Left renal cortex interstitium (tissue), 4 donors: ENCODE results near the gene LPAR6. TPM values are rescaled to one million over a fixed set of nuclear protein-coding genes. Genes with fewer than 3 reads are reported as not detected.
A peak's percentile ranks its signal among the peaks of the same experiment; 100 is the strongest.
"Not testable (repeated sequence)": the region's sequence is repeated elsewhere in the genome, so short reads cannot be mapped to it uniquely, and the experiment has no call there.

Experiments used
- DNase-seq, 4 donors: peaks; one replicate each; pipeline ENCODE4 v3.0.0-alpha.2; 2013; ENCODE audit warnings: low read depth in 4 of 4, low spot score in 2 of 4, missing footprints in 1 of 4
- polyA plus RNA-seq, 4 donors: library from polyadenylated mRNA; unstranded; fragments of 120-200 nt; gene quantifications; one replicate each; pipeline ENCODE4 v1.2.1, GENCODE V29; 2013; ENCODE audit not compliant: insufficient read length in 4 of 4

Gene LPAR6, protein sequence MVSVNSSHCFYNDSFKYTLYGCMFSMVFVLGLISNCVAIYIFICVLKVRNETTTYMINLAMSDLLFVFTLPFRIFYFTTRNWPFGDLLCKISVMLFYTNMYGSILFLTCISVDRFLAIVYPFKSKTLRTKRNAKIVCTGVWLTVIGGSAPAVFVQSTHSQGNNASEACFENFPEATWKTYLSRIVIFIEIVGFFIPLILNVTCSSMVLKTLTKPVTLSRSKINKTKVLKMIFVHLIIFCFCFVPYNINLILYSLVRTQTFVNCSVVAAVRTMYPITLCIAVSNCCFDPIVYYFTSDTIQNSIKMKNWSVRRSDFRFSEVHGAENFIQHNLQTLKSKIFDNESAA
- 10 to 100 TPM; 31.3 to 56.8 (median 39.0) TPM for polyA plus RNA-seq

GRCh38 chr13:48412881-48413351 is at the start of gene LPAR6:
Gene LPAR6, minus strand, starts transcription at chr13:48413113. Its CDS starts 690 bp downstream, at chr13:48412423.
- peak in 1 of 4 donors; percentile 64 for DNase-seq

DNA sequence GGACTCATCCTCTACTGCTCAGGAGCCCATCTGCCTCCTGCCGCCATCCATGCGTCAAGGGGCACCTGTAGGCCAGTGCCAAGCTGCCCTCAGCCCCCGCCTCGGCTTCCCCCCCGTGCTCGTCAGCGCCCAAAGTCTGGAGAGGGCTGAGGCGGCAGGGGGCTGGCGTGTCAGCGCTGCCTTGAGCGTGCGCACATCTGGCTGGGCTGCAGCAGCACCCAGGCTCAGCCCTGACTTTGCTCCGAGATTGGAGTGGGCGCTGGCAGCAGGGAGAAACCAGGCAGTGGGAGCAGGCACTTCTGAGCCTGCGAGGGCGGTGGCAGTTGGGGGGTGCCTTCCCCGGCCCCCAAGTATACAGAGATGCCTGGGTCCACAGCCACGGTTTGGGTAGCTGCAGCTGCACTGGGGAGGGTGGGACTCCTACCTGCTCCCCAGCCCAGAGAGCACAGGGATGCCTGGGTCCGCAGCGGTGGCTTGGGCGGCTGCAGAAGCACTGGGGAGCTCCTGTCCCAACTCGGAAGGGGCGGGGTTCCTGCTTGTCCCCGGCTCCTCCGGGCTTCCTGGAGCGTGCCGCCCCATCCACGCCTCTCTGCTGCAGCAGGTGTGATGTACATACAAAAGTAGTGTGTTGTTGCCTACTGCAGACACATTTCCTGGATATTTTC is 44.8 kb upstream of the LPAR6 start:
- DNase-seq = no peak

DNA sequence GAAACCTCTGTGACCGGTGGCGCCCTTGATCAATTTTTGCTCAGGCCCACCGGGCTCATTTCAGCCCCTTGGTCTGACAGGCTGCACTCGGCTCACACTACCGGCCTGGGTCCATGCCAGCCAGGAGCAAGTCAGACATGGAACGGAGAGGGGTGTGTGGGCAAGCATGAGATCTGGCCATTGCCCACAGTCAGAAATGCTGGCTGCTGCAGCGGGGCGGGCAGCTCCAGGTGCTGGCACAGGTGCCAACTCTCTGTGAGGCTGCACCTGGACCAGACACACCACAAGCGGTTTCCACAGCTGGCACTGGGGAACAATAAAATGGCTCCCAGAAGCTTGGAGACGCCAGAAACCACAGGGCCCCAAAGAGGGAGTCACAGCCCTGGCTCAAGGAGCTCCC is 43.6 kb upstream of the LPAR6 start:
- no peak for DNase-seq

GRCh38 chr13:48451196-48451595 is 38.3 kb upstream of the LPAR6 start:
- not testable (repeated sequence) for DNase-seq

GRCh38 chr13:48449656-48450055 is 36.7 kb upstream of the LPAR6 start:
- no peak for DNase-seq

DNA sequence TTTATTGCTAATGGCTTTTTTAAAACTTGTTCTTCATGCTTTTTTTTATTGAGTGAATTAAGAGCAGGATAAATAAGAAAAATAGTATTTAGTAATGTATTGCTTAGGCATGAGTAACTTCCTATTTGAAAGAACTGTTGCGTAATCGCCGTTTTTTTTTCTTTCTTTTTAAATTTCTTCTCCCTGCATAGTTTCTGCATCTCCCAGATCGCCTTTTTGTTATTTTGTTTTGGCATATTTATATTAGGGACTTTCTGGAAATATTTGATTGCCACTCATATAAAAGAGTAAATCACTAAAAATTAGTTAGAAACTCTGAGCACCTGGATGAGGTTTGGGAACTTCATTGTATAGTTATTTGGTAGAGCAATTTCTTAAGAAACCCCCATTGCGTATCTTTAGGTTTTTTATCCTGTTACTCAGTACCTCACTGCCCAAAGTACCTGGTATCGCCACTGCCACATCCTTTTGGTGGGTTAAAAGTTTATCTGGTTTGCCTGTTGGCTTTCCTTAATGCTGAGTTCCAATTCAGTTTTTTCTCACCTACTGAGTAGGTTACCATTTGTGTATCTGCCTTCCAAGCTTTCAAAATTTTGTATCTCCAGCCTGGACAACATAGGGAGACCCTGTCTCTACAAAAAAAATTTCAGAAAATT is 36.2 kb upstream of the LPAR6 start:
- no peak for DNase-seq

DNA sequence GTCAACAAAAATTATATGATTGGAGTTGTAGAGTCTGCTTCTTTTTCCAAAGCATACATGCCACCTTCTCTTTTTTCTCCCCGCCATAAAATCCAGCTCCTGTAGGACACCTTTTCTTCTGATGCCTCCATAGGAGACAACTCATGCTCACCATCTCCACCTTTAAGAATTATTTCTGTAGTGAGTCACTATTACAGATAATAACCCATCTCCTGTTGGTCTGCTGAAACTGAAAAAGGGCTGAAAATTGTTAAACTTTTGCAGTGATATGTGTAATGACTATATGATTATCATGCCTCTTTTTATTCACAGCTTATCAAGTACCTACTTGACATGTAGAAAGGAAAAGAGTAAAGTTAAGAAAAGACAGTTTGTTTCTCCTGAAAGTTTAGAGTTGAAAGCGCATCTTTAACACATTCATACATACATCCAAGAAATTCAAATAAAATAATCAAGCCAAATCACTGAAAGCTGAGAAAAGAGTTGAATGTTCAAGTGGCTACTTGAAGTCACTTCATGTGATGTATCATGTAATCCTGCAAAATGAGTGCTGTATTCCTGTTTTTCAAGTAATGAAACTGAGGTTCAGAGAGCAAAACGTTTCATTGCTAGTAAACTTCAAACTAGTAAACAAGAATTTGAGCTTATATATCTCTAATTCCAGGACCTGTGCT is 35.5 kb upstream of the LPAR6 start:
- DNase-seq = no peak

DNA sequence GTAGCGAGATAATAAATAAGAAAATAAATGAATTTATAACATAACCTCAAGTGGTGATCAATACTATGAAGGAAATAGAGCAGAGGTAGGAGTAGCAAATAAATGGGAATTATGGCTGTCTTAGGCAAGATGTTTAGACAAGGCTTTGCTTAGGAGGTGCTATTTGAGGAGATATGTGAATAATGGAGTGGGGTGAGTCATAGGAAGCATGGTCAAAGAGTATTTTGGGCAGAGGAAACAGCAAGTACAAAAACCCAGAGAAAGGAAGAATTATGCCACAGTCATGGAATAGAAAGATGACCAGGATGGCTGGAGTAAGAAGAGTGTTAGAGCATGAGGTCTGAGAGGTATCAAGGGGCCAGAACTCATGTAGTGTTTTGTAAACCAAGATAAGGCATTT is 33.6 kb upstream of the LPAR6 start:
- DNase-seq = no peak

DNA sequence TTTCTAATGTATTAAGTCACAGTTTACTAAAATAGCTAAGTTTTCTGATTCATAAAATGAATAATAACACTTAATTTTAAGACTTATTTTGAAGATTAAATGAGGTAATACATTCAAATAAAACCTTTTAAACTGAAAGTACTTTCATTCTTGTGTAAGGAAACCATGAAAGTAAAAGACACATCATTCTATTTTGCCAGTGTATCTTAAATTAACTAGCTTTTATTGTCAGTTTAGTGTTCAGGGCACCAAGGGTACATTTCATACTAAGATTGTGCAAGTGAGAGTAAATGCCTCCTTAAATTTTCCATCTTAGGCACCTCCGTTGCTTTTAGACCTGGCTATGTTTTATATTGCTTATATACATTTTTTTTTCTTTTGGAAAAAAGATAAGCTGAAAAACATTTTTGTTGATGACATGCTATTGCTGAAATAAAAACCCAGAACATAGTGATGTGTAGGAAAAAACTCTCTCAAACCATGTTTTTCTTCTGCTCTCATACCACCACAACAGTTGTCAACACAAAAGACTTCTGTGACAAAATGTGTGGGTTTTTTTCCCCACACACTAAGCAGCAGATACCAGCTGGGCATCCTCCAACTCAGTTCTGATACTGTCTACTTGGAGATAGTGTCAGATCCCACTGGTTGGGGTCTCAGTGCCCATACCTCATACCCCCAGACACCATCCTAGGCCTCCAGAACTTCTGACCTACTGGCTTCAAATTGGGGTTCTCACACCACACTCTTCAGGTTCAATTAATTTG is 30.7 kb upstream of the LPAR6 start:
- DNase-seq = no peak

DNA sequence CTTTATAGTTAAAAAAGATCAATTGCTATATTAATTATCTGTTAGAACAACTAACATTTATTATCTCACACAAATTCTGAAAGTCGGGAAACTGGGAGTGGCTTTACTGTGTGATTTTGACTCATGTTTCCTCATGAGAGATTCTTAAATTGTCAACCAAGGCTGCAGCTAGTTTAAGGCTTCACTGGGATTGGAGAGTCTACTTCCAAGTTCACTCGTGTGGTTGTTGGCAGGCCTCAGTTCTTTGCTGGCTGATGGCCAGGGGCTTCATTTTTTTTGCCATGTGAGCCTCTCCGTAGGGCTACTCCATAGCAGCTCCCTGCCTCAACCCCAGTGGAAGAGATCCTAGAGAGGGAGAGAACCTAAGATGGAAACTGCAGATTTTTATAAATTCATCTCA is 24.5 kb upstream of the LPAR6 start:
- peak in 1 of 4 donors; percentile 12 for DNase-seq

DNA sequence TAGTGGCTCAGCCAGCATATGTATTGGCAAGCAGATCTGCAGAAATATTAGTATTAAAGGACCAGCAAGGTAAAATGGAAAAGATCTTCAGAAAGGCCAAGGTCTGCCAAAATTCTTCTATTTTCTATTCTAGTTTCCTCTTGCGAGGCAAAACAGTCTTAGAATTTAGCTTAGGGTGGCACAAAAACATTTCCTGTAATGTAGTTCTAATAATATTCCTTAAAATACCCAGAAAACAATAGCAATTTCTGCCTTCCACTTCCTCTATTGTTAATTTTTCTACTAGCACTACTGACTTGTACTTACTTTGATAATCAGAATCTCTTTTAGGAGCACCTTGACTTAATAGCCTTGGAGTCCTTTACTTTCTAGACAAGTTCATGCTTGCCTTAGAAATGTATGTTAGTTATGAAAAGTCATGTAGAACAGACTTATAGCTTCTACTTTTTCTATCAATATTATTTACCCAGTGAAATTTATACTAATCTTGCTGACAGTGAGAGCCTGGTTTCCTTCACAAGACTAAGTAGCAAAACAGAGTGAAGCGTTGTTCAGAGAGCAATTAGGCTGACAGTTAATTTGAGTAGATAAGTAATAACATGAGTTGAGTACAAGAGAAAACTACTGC is 23.9 kb upstream of the LPAR6 start:
- no peak for DNase-seq

DNA sequence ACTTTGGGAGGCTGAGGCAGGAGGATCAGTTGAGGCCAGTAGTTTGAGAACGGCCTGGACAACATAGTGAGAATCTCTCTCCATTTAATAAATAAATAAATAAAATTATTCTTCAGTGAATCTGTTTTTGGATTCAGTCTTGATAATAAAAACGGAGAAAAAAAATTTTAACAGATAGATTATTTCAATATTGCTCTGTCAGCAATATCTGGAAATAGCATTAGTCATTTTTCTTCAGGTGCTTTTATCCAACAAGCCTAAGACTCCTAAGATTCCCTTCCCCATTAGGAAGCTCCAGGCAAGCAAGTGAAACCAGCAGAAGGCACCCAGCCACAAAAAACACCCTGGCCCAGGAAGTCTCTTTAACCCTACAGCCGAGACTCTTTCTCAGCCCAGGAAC is 21.3 kb upstream of the LPAR6 start:
- no peak for DNase-seq

DNA sequence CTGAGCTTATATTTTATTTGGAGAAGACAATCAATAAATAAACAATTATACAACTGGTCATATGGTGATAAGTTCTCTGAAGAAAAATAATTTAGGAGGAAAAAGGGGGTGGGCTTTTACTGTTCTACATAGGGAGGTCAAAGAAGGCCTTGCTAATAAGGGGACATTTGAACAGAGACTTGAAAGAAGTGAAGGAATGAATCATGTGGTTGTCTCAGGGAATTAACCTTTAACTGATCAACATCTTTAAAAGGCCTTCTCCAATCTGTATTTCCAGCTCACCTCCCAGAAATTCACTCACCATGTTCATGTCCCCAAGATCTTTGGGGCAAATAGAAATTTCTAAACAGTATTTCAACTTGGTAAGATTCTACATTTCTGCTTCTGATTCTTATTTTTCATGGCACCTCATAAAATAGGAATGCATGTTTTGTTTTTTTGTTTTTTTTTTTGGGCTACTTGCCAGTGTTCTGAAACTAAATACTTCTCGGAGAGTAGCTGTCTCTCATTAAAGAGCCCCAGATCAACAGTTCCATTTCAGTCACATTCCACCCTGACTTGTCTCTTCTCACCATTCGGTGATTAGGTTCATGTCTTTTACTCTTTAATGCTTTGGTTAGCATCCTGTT is 19.2 kb upstream of the LPAR6 start:
- no peak for DNase-seq

DNA sequence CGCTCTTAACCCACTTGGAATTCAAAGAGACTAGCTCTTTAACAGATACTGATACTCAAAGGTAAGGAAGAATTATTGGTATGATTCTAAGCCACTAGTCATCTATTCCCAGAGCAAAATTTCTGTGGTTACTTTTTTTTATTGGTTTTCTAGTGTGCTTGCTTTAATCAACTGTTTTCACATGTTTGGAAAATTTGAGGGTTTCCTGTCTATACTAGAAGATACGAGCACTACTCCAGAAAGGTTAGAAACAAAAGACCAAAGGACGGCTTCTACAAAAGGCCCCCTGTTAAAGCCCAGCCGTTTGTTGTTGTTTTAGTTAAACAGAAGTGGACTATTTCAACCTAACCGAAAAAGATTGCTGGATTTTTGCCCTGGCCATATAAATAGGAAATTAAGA is 18.5 kb upstream of the LPAR6 start:
- no peak for DNase-seq

GRCh38 chr13:48429886-48430285 is 17.0 kb upstream of the LPAR6 start:
- no peak for DNase-seq

GRCh38 chr13:48429036-48429435 is 16.1 kb upstream of the LPAR6 start:
- DNase-seq = no peak

DNA sequence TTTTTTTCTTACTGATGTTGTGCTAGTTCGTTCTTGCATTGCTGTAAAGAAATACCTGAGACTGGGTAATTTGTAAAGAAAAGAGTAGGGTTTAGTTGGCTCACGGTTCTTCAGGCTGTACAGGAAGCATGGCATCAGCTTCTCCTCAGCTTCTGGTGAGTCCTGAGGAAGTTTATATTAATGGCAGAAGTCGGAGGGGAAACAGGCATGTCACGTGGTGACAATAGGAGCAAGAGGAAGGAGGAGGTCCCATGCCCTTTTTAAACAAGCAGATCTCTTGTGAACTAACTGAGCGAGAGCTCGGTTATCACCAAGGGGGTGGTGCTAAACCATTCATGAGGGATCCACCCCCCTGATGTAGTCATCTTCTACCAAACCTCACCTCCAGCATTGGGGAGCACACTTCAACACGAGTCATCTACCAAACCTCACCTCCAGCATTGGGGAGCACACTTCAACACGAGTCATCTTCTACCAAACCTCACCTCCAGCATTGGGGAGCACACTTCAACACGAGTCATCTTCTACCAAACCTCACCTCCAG is 13.9 kb upstream of the LPAR6 start:
- not testable (repeated sequence) for DNase-seq

- DNase-seq = no peak
Observed at GRCh38 chr13:48426052-48426451, 13.1 kb upstream of the LPAR6 start.

- DNase-seq = no peak
Observed at GRCh38 chr13:48424212-48424611, 11.3 kb upstream of the LPAR6 start.
